ENCODE results near the gene VPS37B.

DNA sequence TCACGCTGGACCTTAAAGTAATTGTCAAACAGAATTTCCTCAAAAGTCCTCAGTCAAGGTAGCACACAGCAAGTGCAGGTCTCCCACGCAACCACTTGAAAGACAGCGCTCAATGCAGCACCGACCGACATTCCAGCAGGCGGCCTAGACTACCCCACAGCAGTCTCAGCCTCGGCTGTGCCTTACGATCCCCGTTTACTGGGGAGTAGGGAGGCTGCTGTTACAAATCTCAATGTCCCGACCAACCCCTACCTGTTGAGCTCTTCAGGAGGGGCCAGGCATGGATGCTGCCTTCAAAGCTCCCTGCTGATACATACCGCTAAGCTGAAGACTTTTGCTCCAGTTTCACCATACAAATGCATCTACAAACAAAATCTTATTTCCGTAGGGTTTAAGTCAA is 21.8 kb downstream of the VPS37B start:
- TF ChIP-seq CTCF (IDR thresholded peaks at IDR 0.05; ENCODE audit: low read length) (no peak), EZH2 (optimal IDR thresholded peaks at IDR 0.05; ENCODE audit: low read depth, low read length) (no peak), EZH2phosphoT487 (IDR thresholded peaks at IDR 0.05; ENCODE audit: low read length) (no peak)
